Neural cell (in vitro differentiated cells): ENCODE data around the gene NEK10. TPM values are rescaled to one million over a fixed set of nuclear protein-coding genes. Genes with fewer than 3 reads are reported as not detected.

Source experiments
- H2AFZ ChIP-seq: fragments of 200-600, 300-800 bp; sonication (generic), shearing (Covaris generic); 2 replicates; pipeline ENCODE4 v1.6.0; 2014; ENCODE audit warnings: low read depth, mild to moderate bottlenecking, antibody characterized with exemption, low read length, moderate library complexity
- H3F3A ChIP-seq: fragments of 200-600 bp; shearing (Covaris generic); 2 replicates; pipeline ENCODE4 v1.6.1; 2016; ENCODE audit warnings: mild to moderate bottlenecking, moderate library complexity, mixed read lengths, antibody characterized with exemption, low read length; ENCODE audit not compliant: insufficient read depth, poor library complexity, severe bottlenecking
- H3K27ac ChIP-seq: fragments of 200-600, 300-800 bp; sonication (generic), shearing (Covaris generic); 2 replicates; pipeline ENCODE4 v1.5.1; 2014; ENCODE audit warnings: mild to moderate bottlenecking, low read length, moderate library complexity
- H3K27me3 ChIP-seq: fragments of 300-800, 200-600 bp; sonication (generic), shearing (Covaris generic); 2 replicates; pipeline ENCODE4 v1.6.0; 2014; ENCODE audit warnings: mild to moderate bottlenecking, low read depth, low read length, moderate library complexity; ENCODE audit not compliant: insufficient read depth
- H3K36me3 ChIP-seq: fragments of 300-800, 200-600 bp; sonication (generic), shearing (Covaris generic); 2 replicates; pipeline ENCODE4 v1.5.1; 2014; ENCODE audit warnings: mild to moderate bottlenecking, antibody characterized with exemption, low read length, moderate library complexity; ENCODE audit not compliant: insufficient read depth
- H3K4me2 ChIP-seq: fragments of 300-800, 200-600 bp; sonication (generic), shearing (Covaris generic); 2 replicates; pipeline ENCODE4 v1.6.0; 2014; ENCODE audit warnings: mild to moderate bottlenecking, low read length
- H3K4me3 ChIP-seq: fragments of 300-800, 200-600 bp; sonication (generic), shearing (Covaris generic); 2 replicates; pipeline ENCODE4 v1.5.1; 2014; ENCODE audit warnings: mild to moderate bottlenecking, low read length, moderate library complexity
- H3K79me2 ChIP-seq: fragments of 200-600 bp; shearing (Covaris generic); replicated peaks from 2 replicates; pipeline ENCODE4 v1.6.0; 2014; ENCODE audit warnings: mild to moderate bottlenecking, low read length, moderate library complexity; ENCODE audit not compliant: insufficient read depth
- H3K9ac ChIP-seq: fragments of 300-800, 200-600 bp; sonication (generic), shearing (Covaris generic); 2 replicates; pipeline ENCODE4 v1.6.1; 2016; ENCODE audit warnings: mild to moderate bottlenecking, low read length, mixed read lengths
- H3K9me2 ChIP-seq: fragments of 200-600 bp; shearing (Covaris generic); 2 replicates; pipeline ENCODE4 v1.6.1; 2016; ENCODE audit warnings: mild to moderate bottlenecking, low read length, mixed read lengths; ENCODE audit not compliant: insufficient read depth
- H3K9me3 ChIP-seq: fragments of 200-600, 300-800 bp; sonication (generic), shearing (Covaris generic); 2 replicates; pipeline ENCODE4 v1.6.1; 2016; ENCODE audit warnings: mild to moderate bottlenecking, mixed run types, low read length, moderate library complexity, mixed read lengths
- H4K20me1 ChIP-seq: fragments of 200-600 bp; shearing (Covaris generic); 2 replicates; pipeline ENCODE4 v1.6.1; 2016; ENCODE audit warnings: mild to moderate bottlenecking, mixed run types; ENCODE audit not compliant: insufficient read depth
- CTCF ChIP-seq: fragments of 450-650 bp; IDR thresholded peaks from 2 replicates; pipeline ENCODE4 v1.5.1; 2014; ENCODE audit warnings: antibody characterized with exemption, mild to moderate bottlenecking, moderate library complexity; ENCODE audit not compliant: poor library complexity, severe bottlenecking
- EP300 ChIP-seq: fragments of 450-650 bp; conservative IDR thresholded peaks from 2 replicates; pipeline ENCODE4 v1.6.1; 2014; ENCODE audit warnings: antibody characterized with exemption, mild to moderate bottlenecking, moderate library complexity; ENCODE audit not compliant: poor library complexity, severe bottlenecking
- EZH2 ChIP-seq: fragments of 200-600, 300-800 bp; shearing (Covaris generic), sonication (generic); IDR thresholded peaks from 2 replicates; pipeline ENCODE4 v1.6.1; 2014; ENCODE audit warnings: antibody characterized with exemption, low read length, borderline replicate concordance, mild to moderate bottlenecking; ENCODE audit not compliant: insufficient read depth, poor library complexity, severe bottlenecking
- MXI1 ChIP-seq: fragments of 450-650 bp; conservative IDR thresholded peaks from 2 replicates; pipeline ENCODE4 v1.6.1; 2014; ENCODE audit warnings: antibody characterized with exemption, mild to moderate bottlenecking; ENCODE audit not compliant: poor library complexity, severe bottlenecking
- POLR2AphosphoS5 ChIP-seq: IDR thresholded peaks from 2 replicates; pipeline ENCODE4 v1.6.1; 2012
- RAD21 ChIP-seq: fragments of 450-650 bp; conservative IDR thresholded peaks from 2 replicates; pipeline ENCODE4 v1.6.1; 2014; ENCODE audit warnings: antibody characterized with exemption, mild to moderate bottlenecking, moderate library complexity
- SMC3 ChIP-seq: fragments of 450-650 bp; conservative IDR thresholded peaks from 2 replicates; pipeline ENCODE4 v1.6.1; 2014; ENCODE audit warnings: antibody characterized with exemption, mild to moderate bottlenecking, moderate library complexity; ENCODE audit not compliant: poor library complexity
- TAF1 ChIP-seq: IDR thresholded peaks from 2 replicates; pipeline ENCODE4 v1.6.1; 2012; ENCODE audit warnings: low read depth
- polyA minus RNA-seq: library from RNA; depleted of rRNA, polyadenylated mRNA; stranded (reverse); fragments of >200 nt; gene quantifications from 2 replicates; pipeline ENCODE4 v1.2.3, GENCODE V29; 2014
- polyA plus RNA-seq: library from polyadenylated mRNA; depleted of rRNA; stranded (reverse); fragments of >200 nt; gene quantifications from 2 replicates; pipeline ENCODE4 v1.2.3, GENCODE V29; 2014
- TF ChIP-seq, protein P1 (sequence below): IDR thresholded peaks from 2 replicates; pipeline ENCODE4 v1.6.1; 2012; ENCODE audit warnings: borderline replicate concordance

NEK10 gene
- polyA plus RNA-seq (17.6 and 29.7 TPM in 2 replicates), polyA minus RNA-seq (38.7 and 46.3 TPM in 2 replicates)

- peak within 1 kb of the TSS; percentile 37 for H3K4me2 ChIP-seq
- H3K9ac ChIP-seq = peak within 1 kb of the TSS; percentile 68
- H3K9me2 ChIP-seq = no peaks in the 10 kb centered on the region
- H3F3A ChIP-seq = peaks cover 5% of the 10 kb centered on the region
- H3K36me3 ChIP-seq = no peaks in the 10 kb centered on the region
- no peaks in the 10 kb centered on the region for H3K9me3 ChIP-seq
- no peaks in the 10 kb centered on the region for H3K79me2 ChIP-seq
- no peaks in the 10 kb centered on the region for H4K20me1 ChIP-seq
- TF ChIP-seq TAF1 (no peak), MXI1 (peak; percentile 98), RAD21 (peak; percentile 34), SMC3 (peak; percentile 44), EZH2 (no peak), CTCF (no peak), POLR2AphosphoS5 (peak; percentile 69), EP300 (peak; percentile 45)
- TF ChIP-seq, protein P1, sequence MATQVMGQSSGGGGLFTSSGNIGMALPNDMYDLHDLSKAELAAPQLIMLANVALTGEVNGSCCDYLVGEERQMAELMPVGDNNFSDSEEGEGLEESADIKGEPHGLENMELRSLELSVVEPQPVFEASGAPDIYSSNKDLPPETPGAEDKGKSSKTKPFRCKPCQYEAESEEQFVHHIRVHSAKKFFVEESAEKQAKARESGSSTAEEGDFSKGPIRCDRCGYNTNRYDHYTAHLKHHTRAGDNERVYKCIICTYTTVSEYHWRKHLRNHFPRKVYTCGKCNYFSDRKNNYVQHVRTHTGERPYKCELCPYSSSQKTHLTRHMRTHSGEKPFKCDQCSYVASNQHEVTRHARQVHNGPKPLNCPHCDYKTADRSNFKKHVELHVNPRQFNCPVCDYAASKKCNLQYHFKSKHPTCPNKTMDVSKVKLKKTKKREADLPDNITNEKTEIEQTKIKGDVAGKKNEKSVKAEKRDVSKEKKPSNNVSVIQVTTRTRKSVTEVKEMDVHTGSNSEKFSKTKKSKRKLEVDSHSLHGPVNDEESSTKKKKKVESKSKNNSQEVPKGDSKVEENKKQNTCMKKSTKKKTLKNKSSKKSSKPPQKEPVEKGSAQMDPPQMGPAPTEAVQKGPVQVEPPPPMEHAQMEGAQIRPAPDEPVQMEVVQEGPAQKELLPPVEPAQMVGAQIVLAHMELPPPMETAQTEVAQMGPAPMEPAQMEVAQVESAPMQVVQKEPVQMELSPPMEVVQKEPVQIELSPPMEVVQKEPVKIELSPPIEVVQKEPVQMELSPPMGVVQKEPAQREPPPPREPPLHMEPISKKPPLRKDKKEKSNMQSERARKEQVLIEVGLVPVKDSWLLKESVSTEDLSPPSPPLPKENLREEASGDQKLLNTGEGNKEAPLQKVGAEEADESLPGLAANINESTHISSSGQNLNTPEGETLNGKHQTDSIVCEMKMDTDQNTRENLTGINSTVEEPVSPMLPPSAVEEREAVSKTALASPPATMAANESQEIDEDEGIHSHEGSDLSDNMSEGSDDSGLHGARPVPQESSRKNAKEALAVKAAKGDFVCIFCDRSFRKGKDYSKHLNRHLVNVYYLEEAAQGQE = peak; percentile 43
- peak within 1 kb of the TSS; percentile 25 for H3K27ac ChIP-seq
- H3K27me3 ChIP-seq = no peaks in the 10 kb centered on the region
- H3K4me3 ChIP-seq = peak within 1 kb of the TSS; percentile 87
- peak within 1 kb of the TSS; percentile 95 for H2AFZ ChIP-seq
Measured at GRCh38 chr3:27368831-27369607, at the start of gene NEK10. Gene NEK10, minus strand, starts transcription at chr3:27369383. Its CDS starts 16,501 bp downstream, at chr3:27352882.

DNA sequence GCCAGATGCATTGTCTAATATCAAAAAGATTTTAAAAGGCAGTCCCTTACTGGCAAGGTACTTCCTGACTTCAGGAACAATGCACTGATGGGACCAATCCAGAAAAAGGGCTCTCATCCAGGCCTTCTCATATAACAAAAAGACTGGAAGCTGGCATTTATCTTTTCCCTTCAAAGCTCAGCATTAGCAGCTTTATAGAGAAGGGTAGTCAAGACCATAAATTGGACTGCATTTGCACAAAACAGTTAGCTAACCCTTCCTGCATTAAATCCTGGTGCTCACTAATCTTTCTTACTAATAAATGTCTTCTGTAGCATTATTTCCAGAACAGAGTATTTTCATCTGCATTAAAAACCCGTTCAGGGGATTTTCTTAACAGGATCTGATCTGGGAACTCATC lies 46.0 kb upstream of the NEK10 start:
- Histone ChIP-seq H3F3A (peaks cover 4% of the 10 kb centered on the region), H3K4me2 (no peak overlapping the region), H3K27me3 (no peaks in the 10 kb centered on the region), H3K27ac (no peak overlapping the region), H3K4me3 (no peak overlapping the region), H4K20me1 (no peaks in the 10 kb centered on the region), H3K9me2 (no peaks in the 10 kb centered on the region), H2AFZ (no peak overlapping the region), H3K9ac (no peak overlapping the region), H3K79me2 (no peaks in the 10 kb centered on the region), H3K36me3 (peaks cover 13% of the 10 kb centered on the region), H3K9me3 (no peaks in the 10 kb centered on the region)
- TF ChIP-seq SMC3 = no peak
